Endothelial cell of umbilical vein (primary cell): Measurements from ENCODE around the gene OR1F1. TPM values are rescaled to one million over a fixed set of nuclear protein-coding genes. Genes with fewer than 3 reads are reported as not detected.

Experiments
- BruUV-seq: library from RNA; stranded (reverse); fragments of 400-500 nt; replicated peaks from 2 replicates; lab custom pipeline; 2021; lab: Mats Ljungman, UMichigan
- CTCF ChIA-PET: fragments of 300-600, 350-600 bp; sonication (Branson Sonifier 250); formaldehyde crosslinking; loops from one replicate; lab custom pipeline; 2021; ENCODE audit warnings: antibody characterized with exemption, inconsistent platforms; lab: Charles Lee
- POLR2A ChIA-PET: fragments of 300-600, 350-600 bp; sonication (Branson Sonifier 250); formaldehyde crosslinking; loops from one replicate; lab custom pipeline; 2021; ENCODE audit warnings: antibody characterized with exemption, inconsistent platforms; lab: Charles Lee
- DNase-seq: peaks from one replicate; pipeline ENCODE4 v3.0.0-alpha.2; 2011; ENCODE audit warnings: low read depth, low spot score
- FAIRE-seq: peaks from 2 replicates; lab custom pipeline; 2011; peaks lifted over from hg19 to GRCh38; lab: Jason Lieb, UNC
- H2AFZ ChIP-seq: 2 replicates; pipeline ENCODE4 v1.6.0; 2012; ENCODE audit warnings: low read depth, low read length, control low read depth, inconsistent platforms
- H3K27ac ChIP-seq: 2 replicates; pipeline ENCODE4 v1.5.1; 2011; ENCODE audit warnings: low read depth, mild to moderate bottlenecking, control low read depth, low read length, moderate library complexity; ENCODE audit not compliant: insufficient read depth
- H3K27me3 ChIP-seq, 2 experiments: 2 replicates each; pipeline versions ENCODE4 v1.6.0 to v1.6.1; 2011; ENCODE audit warnings: low read length in 2 of 2, mixed read lengths in 1 of 2; ENCODE audit not compliant: control insufficient read depth in 2 of 2, insufficient read depth in 2 of 2
- H3K36me3 ChIP-seq, 2 experiments: 2 replicates in 1 of 2; 3 replicates in 1 of 2; pipeline ENCODE4 v1.5.1; 2011; ENCODE audit warnings: low read length in 2 of 2, mild to moderate bottlenecking in 1 of 2, moderate library complexity in 1 of 2; ENCODE audit not compliant: control insufficient read depth in 2 of 2, insufficient read depth in 2 of 2; ENCODE audit errors: extremely low read depth in 1 of 2
- H3K4me1 ChIP-seq: 3 replicates; pipeline ENCODE4 v1.5.1; 2011; ENCODE audit warnings: mild to moderate bottlenecking, low read length; ENCODE audit not compliant: control insufficient read depth, insufficient read depth; ENCODE audit errors: extremely low read depth
- H3K4me2 ChIP-seq: 2 replicates; pipeline ENCODE4 v1.6.1; 2011; ENCODE audit warnings: low read length, control low read depth, mixed read lengths; ENCODE audit not compliant: insufficient read depth
- H3K4me3 ChIP-seq, 3 experiments: fragments of 200-600 bp in 1 of 3; sonication (generic), shearing (Covaris generic) in 1 of 3; replicated peaks in 1 of 3; 2 replicates each; pipeline ENCODE4 v1.5.1; 2011 to 2016; ENCODE audit warnings: control low read depth in 3 of 3, low read length in 3 of 3, mild to moderate bottlenecking in 2 of 3, inconsistent platforms in 1 of 3, low read depth in 1 of 3, moderate library complexity in 1 of 3; ENCODE audit not compliant: insufficient read depth in 1 of 3
- H3K79me2 ChIP-seq: 2 replicates; pipeline ENCODE4 v1.6.0; 2012; ENCODE audit warnings: low read length, inconsistent platforms; ENCODE audit not compliant: control insufficient read depth, insufficient read depth
- H3K9ac ChIP-seq: replicated peaks from 2 replicates; pipeline ENCODE3; 2011; ENCODE audit warnings: low read length, control low read depth; ENCODE audit not compliant: insufficient read depth; ENCODE audit errors: extremely low read depth
- H3K9me1 ChIP-seq: replicated peaks from 3 replicates; pipeline ENCODE4 v1.6.0; 2011; ENCODE audit warnings: mild to moderate bottlenecking, low read length; ENCODE audit not compliant: control insufficient read depth, insufficient read depth; ENCODE audit errors: extremely low read depth
- H3K9me3 ChIP-seq: replicated peaks from 2 replicates; pipeline ENCODE4 v1.5.1; 2012; ENCODE audit warnings: low read length, inconsistent platforms; ENCODE audit not compliant: control insufficient read depth, insufficient read depth
- H4K20me1 ChIP-seq: replicated peaks from 2 replicates; pipeline ENCODE3; 2011; ENCODE audit warnings: mild to moderate bottlenecking, low read length; ENCODE audit not compliant: control insufficient read depth, insufficient read depth; ENCODE audit errors: extremely low read depth
- CTCF ChIP-seq, 2 donors: IDR thresholded peaks; 1 replicate in 1 of 2; 2 replicates in 1 of 2; pipeline ENCODE4 v1.5.1; 2011; ENCODE audit warnings: low read length in 2 of 2, mild to moderate bottlenecking in 2 of 2, moderate library complexity in 2 of 2, control low read depth in 1 of 2, inconsistent platforms in 1 of 2, low read depth in 1 of 2; ENCODE audit not compliant: insufficient read depth in 1 of 2; ENCODE audit errors: extremely low read depth in 1 of 2
- EZH2 ChIP-seq: IDR thresholded peaks from 2 replicates; pipeline ENCODE4 v1.6.1; 2012; ENCODE audit warnings: borderline replicate concordance, low read depth, mild to moderate bottlenecking, moderate library complexity, low read length, inconsistent platforms; ENCODE audit not compliant: severe bottlenecking
- FOS ChIP-seq: IDR thresholded peaks from 2 replicates; pipeline ENCODE4 v1.6.1; 2011; ENCODE audit warnings: mild to moderate bottlenecking, low read length, moderate library complexity, borderline replicate concordance; ENCODE audit not compliant: insufficient read depth
- GATA2 ChIP-seq: IDR thresholded peaks from 2 replicates; pipeline ENCODE4 v1.7.0; 2011; ENCODE audit warnings: low read depth, mild to moderate bottlenecking, moderate library complexity, mixed read lengths, low read length; ENCODE audit not compliant: insufficient read length, insufficient read depth
- JUN ChIP-seq: IDR thresholded peaks from 2 replicates; pipeline ENCODE4 v1.6.1; 2011; ENCODE audit warnings: borderline replicate concordance, low read depth; ENCODE audit not compliant: insufficient read length, insufficient read depth
- MAX ChIP-seq: IDR thresholded peaks from 2 replicates; pipeline ENCODE4 v1.6.1; 2011; ENCODE audit not compliant: insufficient read depth, insufficient read length
- MYC ChIP-seq: IDR thresholded peaks from one replicate; pipeline ENCODE4 v1.6.1; 2011; ENCODE audit warnings: mild to moderate bottlenecking, low read depth, low read length
- POLR2A ChIP-seq: IDR thresholded peaks from 2 replicates; pipeline ENCODE4 v1.6.1; 2012; ENCODE audit warnings: low read depth, mild to moderate bottlenecking, control low read depth, low read length
- POLR2AphosphoS5 ChIP-seq: IDR thresholded peaks from 2 replicates; pipeline ENCODE4 v1.6.1; 2012; ENCODE audit warnings: low read depth, mild to moderate bottlenecking, control low read depth, low read length, moderate library complexity; ENCODE audit not compliant: insufficient read depth
- dilution Hi-C: fragments of 300-500 bp; cut with MboI; formaldehyde crosslinking; loops from one replicate; pipeline ENCODE4 v1.15.0; 2019; ENCODE audit warnings: low sequenced_read_pairs; ENCODE audit not compliant: extremely low pct_ligation_motif_present
- intact Hi-C: fragments of 100-400 bp; cut with micrococcal nuclease; formaldehyde crosslinking; loops from one replicate; pipeline ENCODE4 v1.10.0; 2022
- polyA plus RNA-seq, 4 experiments: library from polyadenylated mRNA; depleted of rRNA in 3 of 4; stranded (reverse) in 3 of 4; unstranded in 1 of 4; fragments of >200 nt; gene quantifications; 2 replicates each; pipeline versions ENCODE4 v1.2.1 to v1.2.3, GENCODE V29; 2011 to 2012; ENCODE audit warnings: missing spikeins in 1 of 4
- total RNA-seq: library from RNA; stranded (reverse); gene quantifications from 2 replicates; pipeline ENCODE4 v1.2.3, GENCODE V29; 2021

OR1F1 gene
- total and polyA plus RNA-seq, 2 donors (not counting 3 experiments of a cell fraction or from before 2014, with no cell fraction given) = 0.17 TPM; not detected in 1

- DNase-seq (no peak), FAIRE-seq (no peak)
- Histone ChIP-seq H2AFZ (no peak overlapping the region), H3K9ac (no peak overlapping the region), H3K4me1 (no peaks in the 10 kb centered on the region), H3K27ac (no peak overlapping the region), H3K36me3 (no peaks in the 10 kb centered on the region), H3K4me3 (no peak overlapping the region), H4K20me1 (no peaks in the 10 kb centered on the region), H3K79me2 (no peaks in the 10 kb centered on the region), H3K27me3 (peaks cover 0 to 4% of the 10 kb centered on the region in 2 experiments), H3K9me1 (no peaks in the 10 kb centered on the region), H3K9me3 (no peaks in the 10 kb centered on the region), H3K4me2 (no peak overlapping the region)
- CTCF ChIA-PET = no interaction called here
- intact Hi-C loops (no loop called here), dilution Hi-C loops (no loop called here)
- POLR2A ChIA-PET = no interaction called here
- BruUV-seq = no TSS peak
- TF ChIP-seq JUN (no peak), POLR2A (no peak), MAX (no peak), FOS (no peak), POLR2AphosphoS5 (no peak), CTCF (IDR thresholded peaks at IDR 0.05; ENCODE audit: extremely low read depth in 1 of 2, insufficient read depth in 1 of 2, low read depth in 1 of 2, low read length in 2 of 2) (no peak), GATA2 (no peak), MYC (no peak), EZH2 (no peak)
Observed at GRCh38 chr16:3254309-3254708, 66.3 kb downstream of the OR1F1 start.

Other genes starting within 250 kb of the OR1F1 start
- gene KREMEN2, start 223.9 kb upstream of the OR1F1 start, total RNA-seq = not detected in 2 replicates
- gene KREMEN2, start 223.9 kb upstream of the OR1F1 start, polyA plus RNA-seq = not detected in 2 replicates
- 25.4 and 31.2 TPM in 2 replicates for gene PAQR4, start 218.9 kb upstream of the OR1F1 start, total RNA-seq
- gene PAQR4, start 218.9 kb upstream of the OR1F1 start, polyA plus RNA-seq = 23.8 and 25.7 TPM in 2 replicates
- gene PKMYT1, start 207.8 kb upstream of the OR1F1 start, total RNA-seq = 36.1 and 48.5 TPM in 2 replicates
- gene PKMYT1, start 207.8 kb upstream of the OR1F1 start, polyA plus RNA-seq = 26.1 and 46.1 TPM in 2 replicates
- not detected in 2 replicates for gene CLDN9, start 175.3 kb upstream of the OR1F1 start, total RNA-seq
- gene CLDN9, start 175.3 kb upstream of the OR1F1 start, polyA plus RNA-seq = 0.06 TPM in 1 of 2 replicates, not detected in the other
- not detected in 2 replicates for gene CLDN6, start 170.0 kb upstream of the OR1F1 start, total RNA-seq
- gene CLDN6, start 170.0 kb upstream of the OR1F1 start, polyA plus RNA-seq = 0.28 and 0.80 TPM in 2 replicates
- 162 and 169 TPM in 2 replicates for gene TNFRSF12A, start 167.8 kb upstream of the OR1F1 start, total RNA-seq
- 187 and 248 TPM in 2 replicates for gene TNFRSF12A, start 167.8 kb upstream of the OR1F1 start, polyA plus RNA-seq
- gene HCFC1R1, start 164.3 kb upstream of the OR1F1 start, total RNA-seq = 25.8 and 28.7 TPM in 2 replicates
- gene HCFC1R1, start 164.3 kb upstream of the OR1F1 start, polyA plus RNA-seq = 49.3 and 64.5 TPM in 2 replicates
- gene THOC6, start 164.2 kb upstream of the OR1F1 start, total RNA-seq = 23.9 and 24.1 TPM in 2 replicates
- 36.9 and 39.3 TPM in 2 replicates for gene THOC6, start 164.2 kb upstream of the OR1F1 start, polyA plus RNA-seq
- gene BICDL2, start 151.3 kb upstream of the OR1F1 start, total RNA-seq = not detected in 2 replicates
- not detected in 2 replicates for gene BICDL2, start 151.3 kb upstream of the OR1F1 start, polyA plus RNA-seq
- 0.21 and 0.35 TPM in 2 replicates for gene MMP25, start 141.6 kb upstream of the OR1F1 start, total RNA-seq
- gene MMP25, start 141.6 kb upstream of the OR1F1 start, polyA plus RNA-seq = 0.08 and 0.13 TPM in 2 replicates
- gene IL32, start 122.6 kb upstream of the OR1F1 start, total RNA-seq = 55.7 and 127 TPM in 2 replicates
- 336 and 493 TPM in 2 replicates for gene IL32, start 122.6 kb upstream of the OR1F1 start, polyA plus RNA-seq
- gene ZSCAN10, start 88.9 kb upstream of the OR1F1 start, total RNA-seq = not detected in 2 replicates
- gene ZSCAN10, start 88.9 kb upstream of the OR1F1 start, polyA plus RNA-seq = 0.08 TPM in 1 of 2 replicates, not detected in the other
- 15.5 and 18.5 TPM in 2 replicates for gene ZNF205, start 75.6 kb upstream of the OR1F1 start, total RNA-seq
- 19.0 and 30.1 TPM in 2 replicates for gene ZNF205, start 75.6 kb upstream of the OR1F1 start, polyA plus RNA-seq
- 8.0 and 9.8 TPM in 2 replicates for gene ZNF213, start 53.2 kb upstream of the OR1F1 start, total RNA-seq
- 1.8 and 2.0 TPM in 2 replicates for gene ZNF213, start 53.2 kb upstream of the OR1F1 start, polyA plus RNA-seq
- gene ZNF200, start 47.0 kb downstream of the OR1F1 start, total RNA-seq = 9.1 and 10.0 TPM in 2 replicates
- 2.8 and 3.4 TPM in 2 replicates for gene ZNF200, start 47.0 kb downstream of the OR1F1 start, polyA plus RNA-seq
- gene MEFV, start 68.4 kb downstream of the OR1F1 start, total RNA-seq = not detected in 2 replicates
- not detected in 2 replicates for gene MEFV, start 68.4 kb downstream of the OR1F1 start, polyA plus RNA-seq
- gene ZNF263, start 95.3 kb downstream of the OR1F1 start, total RNA-seq = 20.8 and 22.7 TPM in 2 replicates
- 10.9 TPM in 2 replicates for gene ZNF263, start 95.3 kb downstream of the OR1F1 start, polyA plus RNA-seq
- gene TIGD7, start 117.2 kb downstream of the OR1F1 start, total RNA-seq = 3.3 and 3.5 TPM in 2 replicates
- 1.1 TPM in 2 replicates for gene TIGD7, start 117.2 kb downstream of the OR1F1 start, polyA plus RNA-seq
- gene ZNF75A, start 117.3 kb downstream of the OR1F1 start, total RNA-seq = 28.0 and 28.4 TPM in 2 replicates
- 6.4 and 8.3 TPM in 2 replicates for gene ZNF75A, start 117.3 kb downstream of the OR1F1 start, polyA plus RNA-seq
- gene OR2C1, start 167.7 kb downstream of the OR1F1 start, total RNA-seq = not detected in 2 replicates
- not detected in 2 replicates for gene OR2C1, start 167.7 kb downstream of the OR1F1 start, polyA plus RNA-seq
- 10.9 and 13.1 TPM in 2 replicates for gene ZSCAN32, start 212.8 kb downstream of the OR1F1 start, total RNA-seq
- 8.0 and 9.2 TPM in 2 replicates for gene ZSCAN32, start 212.8 kb downstream of the OR1F1 start, polyA plus RNA-seq
- 7.4 and 9.1 TPM in 2 replicates for gene ZNF174, start 213.0 kb downstream of the OR1F1 start, total RNA-seq
- gene ZNF174, start 213.0 kb downstream of the OR1F1 start, polyA plus RNA-seq = 7.1 and 7.5 TPM in 2 replicates